Neural cell (in vitro differentiated cells): ENCODE measurements around the gene APOBR. TPM values are rescaled to one million over a fixed set of nuclear protein-coding genes. Genes with fewer than 3 reads are reported as not detected.

ENCODE experiments used
- H2AFZ ChIP-seq: fragments of 200-600, 300-800 bp; sonication (generic), shearing (Covaris generic); 2 replicates; pipeline ENCODE4 v1.6.0; 2014; ENCODE audit warnings: low read depth, mild to moderate bottlenecking, antibody characterized with exemption, low read length, moderate library complexity
- H3F3A ChIP-seq: fragments of 200-600 bp; shearing (Covaris generic); 2 replicates; pipeline ENCODE4 v1.6.1; 2016; ENCODE audit warnings: mild to moderate bottlenecking, moderate library complexity, mixed read lengths, antibody characterized with exemption, low read length; ENCODE audit not compliant: insufficient read depth, poor library complexity, severe bottlenecking
- H3K27ac ChIP-seq: fragments of 200-600, 300-800 bp; sonication (generic), shearing (Covaris generic); 2 replicates; pipeline ENCODE4 v1.5.1; 2014; ENCODE audit warnings: mild to moderate bottlenecking, low read length, moderate library complexity
- H3K27me3 ChIP-seq: fragments of 300-800, 200-600 bp; sonication (generic), shearing (Covaris generic); 2 replicates; pipeline ENCODE4 v1.6.0; 2014; ENCODE audit warnings: mild to moderate bottlenecking, low read depth, low read length, moderate library complexity; ENCODE audit not compliant: insufficient read depth
- H3K36me3 ChIP-seq: fragments of 300-800, 200-600 bp; sonication (generic), shearing (Covaris generic); 2 replicates; pipeline ENCODE4 v1.5.1; 2014; ENCODE audit warnings: mild to moderate bottlenecking, antibody characterized with exemption, low read length, moderate library complexity; ENCODE audit not compliant: insufficient read depth
- H3K4me2 ChIP-seq: fragments of 300-800, 200-600 bp; sonication (generic), shearing (Covaris generic); 2 replicates; pipeline ENCODE4 v1.6.0; 2014; ENCODE audit warnings: mild to moderate bottlenecking, low read length
- H3K4me3 ChIP-seq: fragments of 300-800, 200-600 bp; sonication (generic), shearing (Covaris generic); 2 replicates; pipeline ENCODE4 v1.5.1; 2014; ENCODE audit warnings: mild to moderate bottlenecking, low read length, moderate library complexity
- H3K79me2 ChIP-seq: fragments of 200-600 bp; shearing (Covaris generic); replicated peaks from 2 replicates; pipeline ENCODE4 v1.6.0; 2014; ENCODE audit warnings: mild to moderate bottlenecking, low read length, moderate library complexity; ENCODE audit not compliant: insufficient read depth
- H3K9ac ChIP-seq: fragments of 300-800, 200-600 bp; sonication (generic), shearing (Covaris generic); 2 replicates; pipeline ENCODE4 v1.6.1; 2016; ENCODE audit warnings: mild to moderate bottlenecking, low read length, mixed read lengths
- H3K9me2 ChIP-seq: fragments of 200-600 bp; shearing (Covaris generic); 2 replicates; pipeline ENCODE4 v1.6.1; 2016; ENCODE audit warnings: mild to moderate bottlenecking, low read length, mixed read lengths; ENCODE audit not compliant: insufficient read depth
- H3K9me3 ChIP-seq: fragments of 200-600, 300-800 bp; sonication (generic), shearing (Covaris generic); 2 replicates; pipeline ENCODE4 v1.6.1; 2016; ENCODE audit warnings: mild to moderate bottlenecking, mixed run types, low read length, moderate library complexity, mixed read lengths
- H4K20me1 ChIP-seq: fragments of 200-600 bp; shearing (Covaris generic); 2 replicates; pipeline ENCODE4 v1.6.1; 2016; ENCODE audit warnings: mild to moderate bottlenecking, mixed run types; ENCODE audit not compliant: insufficient read depth
- EP300 ChIP-seq: fragments of 450-650 bp; conservative IDR thresholded peaks from 2 replicates; pipeline ENCODE4 v1.6.1; 2014; ENCODE audit warnings: antibody characterized with exemption, mild to moderate bottlenecking, moderate library complexity; ENCODE audit not compliant: poor library complexity, severe bottlenecking
- EZH2 ChIP-seq: fragments of 200-600, 300-800 bp; shearing (Covaris generic), sonication (generic); IDR thresholded peaks from 2 replicates; pipeline ENCODE4 v1.6.1; 2014; ENCODE audit warnings: antibody characterized with exemption, low read length, borderline replicate concordance, mild to moderate bottlenecking; ENCODE audit not compliant: insufficient read depth, poor library complexity, severe bottlenecking
- MXI1 ChIP-seq: fragments of 450-650 bp; conservative IDR thresholded peaks from 2 replicates; pipeline ENCODE4 v1.6.1; 2014; ENCODE audit warnings: antibody characterized with exemption, mild to moderate bottlenecking; ENCODE audit not compliant: poor library complexity, severe bottlenecking
- POLR2AphosphoS5 ChIP-seq: IDR thresholded peaks from 2 replicates; pipeline ENCODE4 v1.6.1; 2012
- RAD21 ChIP-seq: fragments of 450-650 bp; conservative IDR thresholded peaks from 2 replicates; pipeline ENCODE4 v1.6.1; 2014; ENCODE audit warnings: antibody characterized with exemption, mild to moderate bottlenecking, moderate library complexity
- SMC3 ChIP-seq: fragments of 450-650 bp; conservative IDR thresholded peaks from 2 replicates; pipeline ENCODE4 v1.6.1; 2014; ENCODE audit warnings: antibody characterized with exemption, mild to moderate bottlenecking, moderate library complexity; ENCODE audit not compliant: poor library complexity
- TAF1 ChIP-seq: IDR thresholded peaks from 2 replicates; pipeline ENCODE4 v1.6.1; 2012; ENCODE audit warnings: low read depth
- polyA plus RNA-seq: library from polyadenylated mRNA; depleted of rRNA; stranded (reverse); fragments of >200 nt; gene quantifications from 2 replicates; pipeline ENCODE4 v1.2.3, GENCODE V29; 2014
- TF ChIP-seq, protein P1 (sequence below): IDR thresholded peaks from 2 replicates; pipeline ENCODE4 v1.6.1; 2012; ENCODE audit warnings: borderline replicate concordance
- TF ChIP-seq, protein P2 (sequence below): fragments of 450-650 bp; IDR thresholded peaks from 2 replicates; pipeline ENCODE4 v1.5.1; 2014; ENCODE audit warnings: antibody characterized with exemption, mild to moderate bottlenecking, moderate library complexity; ENCODE audit not compliant: poor library complexity, severe bottlenecking

APOBR gene
- polyA plus RNA-seq, 1 donor from 2014 or later, result not detected

DNA sequence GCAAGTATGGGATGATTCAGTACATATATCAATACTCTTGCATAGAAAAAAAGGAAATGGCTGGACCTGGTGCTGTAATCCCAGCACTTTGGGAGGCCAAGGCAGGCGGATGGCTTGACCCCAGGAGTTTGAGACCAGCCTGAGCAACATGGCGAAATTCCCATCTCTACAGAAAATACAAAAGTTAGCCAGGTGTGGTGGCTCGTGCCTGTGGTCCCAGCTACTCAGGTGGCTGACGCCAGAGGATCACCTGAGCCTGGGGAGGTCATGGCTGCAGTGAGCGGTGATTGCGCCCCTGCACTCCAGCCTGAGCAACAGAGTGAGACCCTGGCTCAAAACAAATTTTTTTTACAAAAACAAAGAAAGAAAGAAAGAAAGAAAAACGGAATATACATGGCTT lies 52.2 kb downstream of the APOBR start:
- no peak for TF ChIP-seq EP300
- no peak for TF ChIP-seq SMC3
- TF ChIP-seq, protein P1, sequence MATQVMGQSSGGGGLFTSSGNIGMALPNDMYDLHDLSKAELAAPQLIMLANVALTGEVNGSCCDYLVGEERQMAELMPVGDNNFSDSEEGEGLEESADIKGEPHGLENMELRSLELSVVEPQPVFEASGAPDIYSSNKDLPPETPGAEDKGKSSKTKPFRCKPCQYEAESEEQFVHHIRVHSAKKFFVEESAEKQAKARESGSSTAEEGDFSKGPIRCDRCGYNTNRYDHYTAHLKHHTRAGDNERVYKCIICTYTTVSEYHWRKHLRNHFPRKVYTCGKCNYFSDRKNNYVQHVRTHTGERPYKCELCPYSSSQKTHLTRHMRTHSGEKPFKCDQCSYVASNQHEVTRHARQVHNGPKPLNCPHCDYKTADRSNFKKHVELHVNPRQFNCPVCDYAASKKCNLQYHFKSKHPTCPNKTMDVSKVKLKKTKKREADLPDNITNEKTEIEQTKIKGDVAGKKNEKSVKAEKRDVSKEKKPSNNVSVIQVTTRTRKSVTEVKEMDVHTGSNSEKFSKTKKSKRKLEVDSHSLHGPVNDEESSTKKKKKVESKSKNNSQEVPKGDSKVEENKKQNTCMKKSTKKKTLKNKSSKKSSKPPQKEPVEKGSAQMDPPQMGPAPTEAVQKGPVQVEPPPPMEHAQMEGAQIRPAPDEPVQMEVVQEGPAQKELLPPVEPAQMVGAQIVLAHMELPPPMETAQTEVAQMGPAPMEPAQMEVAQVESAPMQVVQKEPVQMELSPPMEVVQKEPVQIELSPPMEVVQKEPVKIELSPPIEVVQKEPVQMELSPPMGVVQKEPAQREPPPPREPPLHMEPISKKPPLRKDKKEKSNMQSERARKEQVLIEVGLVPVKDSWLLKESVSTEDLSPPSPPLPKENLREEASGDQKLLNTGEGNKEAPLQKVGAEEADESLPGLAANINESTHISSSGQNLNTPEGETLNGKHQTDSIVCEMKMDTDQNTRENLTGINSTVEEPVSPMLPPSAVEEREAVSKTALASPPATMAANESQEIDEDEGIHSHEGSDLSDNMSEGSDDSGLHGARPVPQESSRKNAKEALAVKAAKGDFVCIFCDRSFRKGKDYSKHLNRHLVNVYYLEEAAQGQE, result no peak
- no peak for TF ChIP-seq EZH2
- no peak for TF ChIP-seq TAF1
- no peak for TF ChIP-seq RAD21
- no peak for TF ChIP-seq POLR2AphosphoS5
- no peak for TF ChIP-seq MXI1
- TF ChIP-seq, protein P2, sequence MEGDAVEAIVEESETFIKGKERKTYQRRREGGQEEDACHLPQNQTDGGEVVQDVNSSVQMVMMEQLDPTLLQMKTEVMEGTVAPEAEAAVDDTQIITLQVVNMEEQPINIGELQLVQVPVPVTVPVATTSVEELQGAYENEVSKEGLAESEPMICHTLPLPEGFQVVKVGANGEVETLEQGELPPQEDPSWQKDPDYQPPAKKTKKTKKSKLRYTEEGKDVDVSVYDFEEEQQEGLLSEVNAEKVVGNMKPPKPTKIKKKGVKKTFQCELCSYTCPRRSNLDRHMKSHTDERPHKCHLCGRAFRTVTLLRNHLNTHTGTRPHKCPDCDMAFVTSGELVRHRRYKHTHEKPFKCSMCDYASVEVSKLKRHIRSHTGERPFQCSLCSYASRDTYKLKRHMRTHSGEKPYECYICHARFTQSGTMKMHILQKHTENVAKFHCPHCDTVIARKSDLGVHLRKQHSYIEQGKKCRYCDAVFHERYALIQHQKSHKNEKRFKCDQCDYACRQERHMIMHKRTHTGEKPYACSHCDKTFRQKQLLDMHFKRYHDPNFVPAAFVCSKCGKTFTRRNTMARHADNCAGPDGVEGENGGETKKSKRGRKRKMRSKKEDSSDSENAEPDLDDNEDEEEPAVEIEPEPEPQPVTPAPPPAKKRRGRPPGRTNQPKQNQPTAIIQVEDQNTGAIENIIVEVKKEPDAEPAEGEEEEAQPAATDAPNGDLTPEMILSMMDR, result no peak
- H3K9me2 ChIP-seq, result no peaks in the 10 kb centered on the region
- H3F3A ChIP-seq, result no peaks in the 10 kb centered on the region
- H2AFZ ChIP-seq, result no peak overlapping the region
- no peaks in the 10 kb centered on the region for H3K27me3 ChIP-seq
- H3K79me2 ChIP-seq, result no peaks in the 10 kb centered on the region
- no peak overlapping the region for H3K4me3 ChIP-seq
- no peaks in the 10 kb centered on the region for H4K20me1 ChIP-seq
- no peaks in the 10 kb centered on the region for H3K36me3 ChIP-seq
- no peak overlapping the region for H3K9ac ChIP-seq
- H3K4me2 ChIP-seq, result no peak overlapping the region
- no peaks in the 10 kb centered on the region for H3K9me3 ChIP-seq
- H3K27ac ChIP-seq, result no peak overlapping the region

DNA sequence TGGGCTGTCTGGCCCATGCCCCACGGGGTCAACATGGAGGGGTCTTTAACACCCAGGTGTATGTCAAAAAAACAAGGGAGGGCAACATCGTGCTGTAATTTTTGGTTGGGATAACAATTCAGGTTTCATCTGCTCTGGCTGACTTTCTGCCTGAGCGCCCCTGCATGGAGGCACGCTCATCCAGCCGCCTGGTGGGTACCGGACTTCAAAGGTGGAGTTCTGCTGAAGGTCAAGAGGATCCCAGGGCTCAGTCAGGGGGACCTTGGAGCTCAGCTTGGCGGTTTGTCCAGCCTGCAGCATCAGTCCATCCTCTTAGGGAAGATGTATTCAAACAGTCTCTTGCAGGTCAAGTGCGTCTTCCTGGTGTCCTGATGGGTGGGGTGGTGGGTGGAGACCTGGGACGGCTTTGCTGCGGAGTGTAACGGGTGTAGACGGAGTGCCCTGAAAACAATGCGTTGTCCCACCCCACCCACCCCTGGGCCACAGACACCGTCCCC lies 53.9 kb downstream of the APOBR start:
- H3K9ac ChIP-seq, result no peak overlapping the region
- no peaks in the 10 kb centered on the region for H3K36me3 ChIP-seq
- no peaks in the 10 kb centered on the region for H3K79me2 ChIP-seq
- no peaks in the 10 kb centered on the region for H3F3A ChIP-seq
- H2AFZ ChIP-seq, result no peak overlapping the region
- no peak overlapping the region for H3K4me3 ChIP-seq
- H3K9me2 ChIP-seq, result no peaks in the 10 kb centered on the region
- no peaks in the 10 kb centered on the region for H3K9me3 ChIP-seq
- H3K4me2 ChIP-seq, result no peak overlapping the region
- no peak overlapping the region for H3K27ac ChIP-seq
- no peaks in the 10 kb centered on the region for H3K27me3 ChIP-seq
- TF ChIP-seq RAD21 (no peak), POLR2AphosphoS5 (no peak), SMC3 (no peak), EZH2 (no peak)
- no peaks in the 10 kb centered on the region for H4K20me1 ChIP-seq

Other genes starting within 250 kb of the APOBR start
- 18.2 and 27.4 TPM in 2 replicates for gene SBK1, start 202.1 kb upstream of the APOBR start, polyA plus RNA-seq
- gene NPIPB6, start 131.1 kb upstream of the APOBR start, polyA plus RNA-seq, result 0.88 and 2.7 TPM in 2 replicates
- gene EIF3CL, start 90.8 kb upstream of the APOBR start, polyA plus RNA-seq, result 22.3 and 35.4 TPM in 2 replicates
- gene NPIPB7, start 22.3 kb upstream of the APOBR start, polyA plus RNA-seq, result 0.32 and 0.85 TPM in 2 replicates
- gene CLN3, start 2.6 kb upstream of the APOBR start, polyA plus RNA-seq, result 32.2 and 37.0 TPM in 2 replicates
- gene IL27, start 12.2 kb downstream of the APOBR start, polyA plus RNA-seq, result not detected in 2 replicates
- not detected in 2 replicates for gene NUPR1, start 44.3 kb downstream of the APOBR start, polyA plus RNA-seq
- gene SGF29, start 59.3 kb downstream of the APOBR start, polyA plus RNA-seq, result 25.5 and 32.8 TPM in 2 replicates
- gene SULT1A2, start 102.4 kb downstream of the APOBR start, polyA plus RNA-seq, result not detected in 2 replicates
- gene SULT1A1, start 115.4 kb downstream of the APOBR start, polyA plus RNA-seq, result not detected in 2 replicates
- gene NPIPB8, start 143.4 kb downstream of the APOBR start, polyA plus RNA-seq, result not detected in 2 replicates
- 85.5 and 92.9 TPM in 2 replicates for gene EIF3C, start 216.8 kb downstream of the APOBR start, polyA plus RNA-seq